BLaER1 (cell line): ENCODE measurements around the gene CCL15.
"Not testable (repeated sequence)": the region's sequence is repeated elsewhere in the genome, so short reads cannot be mapped to it uniquely, and the experiment has no call there.

Experiments
- H3K27ac ChIP-seq: shearing (Covaris generic); formaldehyde crosslinking; 2 replicates; pipeline ENCODE4 v1.8.1; 2022
- H3K27me3 ChIP-seq: shearing (Covaris generic); formaldehyde crosslinking; 2 replicates; pipeline ENCODE4 v1.8.1; 2022
- H3K36me3 ChIP-seq: shearing (Covaris generic); formaldehyde crosslinking; 2 replicates; pipeline ENCODE4 v1.8.1; 2022
- H3K4me1 ChIP-seq: shearing (Covaris generic); formaldehyde crosslinking; 2 replicates; pipeline ENCODE4 v1.8.1; 2022
- H3K4me2 ChIP-seq: shearing (Covaris generic); formaldehyde crosslinking; 2 replicates; pipeline ENCODE4 v1.8.1; 2022
- H3K4me3 ChIP-seq: shearing (Covaris generic); formaldehyde crosslinking; 2 replicates; pipeline ENCODE4 v1.8.1; 2022
- H3K9ac ChIP-seq: shearing (Covaris generic); formaldehyde crosslinking; 2 replicates; pipeline ENCODE4 v1.8.1; 2022
- H3K9me3 ChIP-seq: shearing (Covaris generic); formaldehyde crosslinking; 2 replicates; pipeline ENCODE4 v1.8.1; 2022
- H4K20me1 ChIP-seq: shearing (Covaris generic); formaldehyde crosslinking; 2 replicates; pipeline ENCODE4 v1.8.1; 2022
- Cebpa-rat ChIP-seq: shearing (Covaris generic); IDR thresholded peaks from 2 replicates; pipeline ENCODE4 v1.8.1; 2022

CCL15 gene

GRCh38 chr17:36016555-36016954 lies 15.2 kb upstream of the CCL15 start:
- H3K4me1 ChIP-seq: peaks cover 7% of the 10 kb centered on the region; the same call in 1 of the 2 replicates
- peaks cover 13% of the 10 kb centered on the region for H3K9me3 ChIP-seq
- H3K4me2 ChIP-seq: no peak overlapping the region
- no peaks in the 10 kb centered on the region for H3K27me3 ChIP-seq
- H3K27ac ChIP-seq: no peak overlapping the region
- no peaks in the 10 kb centered on the region for H4K20me1 ChIP-seq
- no peak overlapping the region for H3K9ac ChIP-seq
- TF ChIP-seq Cebpa-rat: no peak
- no peak overlapping the region for H3K4me3 ChIP-seq
- no peaks in the 10 kb centered on the region for H3K36me3 ChIP-seq

GRCh38 chr17:36015895-36016294 lies 14.5 kb upstream of the CCL15 start:
- not testable (repeated sequence) for H3K9ac ChIP-seq, H3K4me1 ChIP-seq, H3K4me2 ChIP-seq, H3K27ac ChIP-seq, H3K27me3 ChIP-seq, H4K20me1 ChIP-seq, H3K36me3 ChIP-seq, H3K4me3 ChIP-seq
- H3K9me3 ChIP-seq: peaks cover 14% of the 10 kb centered on the region

GRCh38 chr17:36014946-36015345 lies 13.6 kb upstream of the CCL15 start:
- Histone ChIP-seq H3K9ac (no peak overlapping the region), H3K36me3 (no peaks in the 10 kb centered on the region), H4K20me1 (no peaks in the 10 kb centered on the region), H3K27me3 (no peaks in the 10 kb centered on the region), H3K4me2 (no peak overlapping the region), H3K4me1 (peaks cover 7% of the 10 kb centered on the region; the same call in 1 of the 2 replicates), H3K9me3 (peaks cover 18% of the 10 kb centered on the region), H3K4me3 (no peak overlapping the region), H3K27ac (no peak overlapping the region)
- TF ChIP-seq Cebpa-rat: no peak

- no peak for TF ChIP-seq Cebpa-rat
- Histone ChIP-seq H3K4me2 (no peak overlapping the region), H3K9ac (no peak overlapping the region), H3K4me1 (no peaks in the 10 kb centered on the region), H4K20me1 (no peaks in the 10 kb centered on the region), H3K4me3 (no peak overlapping the region), H3K36me3 (no peaks in the 10 kb centered on the region), H3K27ac (no peak overlapping the region), H3K9me3 (peaks cover 41% of the 10 kb centered on the region), H3K27me3 (no peaks in the 10 kb centered on the region)
Observed at GRCh38 chr17:36011201-36011600, 9.8 kb upstream of the CCL15 start.

- TF ChIP-seq Cebpa-rat: no peak
- peaks cover 41% of the 10 kb centered on the region for H3K9me3 ChIP-seq
- no peak overlapping the region for H3K27ac ChIP-seq
- no peaks in the 10 kb centered on the region for H3K27me3 ChIP-seq
- H3K4me1 ChIP-seq: no peaks in the 10 kb centered on the region
- H3K36me3 ChIP-seq: no peaks in the 10 kb centered on the region
- H4K20me1 ChIP-seq: no peaks in the 10 kb centered on the region
- H3K4me3 ChIP-seq: no peak overlapping the region
- H3K9ac ChIP-seq: no peak overlapping the region
- no peak overlapping the region for H3K4me2 ChIP-seq
Observed at GRCh38 chr17:36008998-36009665, 7.8 kb upstream of the CCL15 start.

- Histone ChIP-seq H3K36me3 (no peaks in the 10 kb centered on the region), H3K9me3 (peaks cover 21% of the 10 kb centered on the region), H3K4me3 (no peak overlapping the region), H3K9ac (no peak overlapping the region), H3K27ac (no peak overlapping the region), H3K27me3 (no peaks in the 10 kb centered on the region), H4K20me1 (no peaks in the 10 kb centered on the region), H3K4me2 (no peak overlapping the region), H3K4me1 (no peaks in the 10 kb centered on the region)
- no peak for TF ChIP-seq Cebpa-rat
Observed at GRCh38 chr17:36004594-36005108, 3.3 kb upstream of the CCL15 start.

- TF ChIP-seq Cebpa-rat: no peak
- Histone ChIP-seq H3K9ac (no peak overlapping the region), H4K20me1 (no peaks in the 10 kb centered on the region), H3K27me3 (no peaks in the 10 kb centered on the region), H3K4me2 (no peak overlapping the region), H3K27ac (no peak overlapping the region), H3K9me3 (peaks cover 1% of the 10 kb centered on the region), H3K4me1 (no peaks in the 10 kb centered on the region), H3K36me3 (no peaks in the 10 kb centered on the region), H3K4me3 (no peak overlapping the region)
Observed at GRCh38 chr17:36002631-36003030, 1.3 kb upstream of the CCL15 start.

GRCh38 chr17:36001862-36002603 lies 680 bp upstream of the CCL15 start:
- Histone ChIP-seq H3K36me3 (no peaks in the 10 kb centered on the region), H3K27ac (no peak overlapping the region), H3K4me1 (no peaks in the 10 kb centered on the region), H3K9ac (no peak overlapping the region), H4K20me1 (no peaks in the 10 kb centered on the region), H3K27me3 (no peaks in the 10 kb centered on the region), H3K4me2 (no peak overlapping the region), H3K9me3 (no peaks in the 10 kb centered on the region), H3K4me3 (no peak overlapping the region)
- TF ChIP-seq Cebpa-rat: no peak

GRCh38 chr17:36000732-36001109 lies 632 bp downstream of the CCL15 start:
- TF ChIP-seq Cebpa-rat: no peak
- Histone ChIP-seq H4K20me1 (no peaks in the 10 kb centered on the region), H3K4me1 (peaks cover 5% of the 10 kb centered on the region; the same call in 1 of the 2 replicates), H3K27ac (no peak overlapping the region), H3K4me3 (no peak overlapping the region), H3K4me2 (no peak overlapping the region), H3K27me3 (no peaks in the 10 kb centered on the region), H3K9me3 (no peaks in the 10 kb centered on the region), H3K9ac (no peak overlapping the region), H3K36me3 (no peaks in the 10 kb centered on the region)

GRCh38 chr17:35998756-35999155 lies 2.6 kb downstream of the CCL15 start:
- no peak overlapping the region for H3K4me2 ChIP-seq
- no peaks in the 10 kb centered on the region for H3K36me3 ChIP-seq
- no peak for TF ChIP-seq Cebpa-rat
- no peak overlapping the region for H3K27ac ChIP-seq
- no peaks in the 10 kb centered on the region for H3K27me3 ChIP-seq
- peaks cover 10% of the 10 kb centered on the region; the same call in 1 of the 2 replicates for H3K9me3 ChIP-seq
- H3K4me3 ChIP-seq: no peak overlapping the region
- H4K20me1 ChIP-seq: no peaks in the 10 kb centered on the region
- peaks cover 5% of the 10 kb centered on the region; the same call in 1 of the 2 replicates for H3K4me1 ChIP-seq
- H3K9ac ChIP-seq: no peak overlapping the region
